KOPT-K1 (cell line): ENCODE results near the gene ZSWIM5.
"Not testable (repeated sequence)": the region's sequence is repeated elsewhere in the genome, so short reads cannot be mapped to it uniquely, and the experiment has no call there.

ENCODE experiments used
- H3K27ac ChIP-seq: fragments of 200-600 bp; sonication (generic); 2 replicates; pipeline ENCODE4 v1.5.1; 2016; ENCODE audit warnings: antibody characterized with exemption, mild to moderate bottlenecking, low read depth, low read length; ENCODE audit not compliant: poor library complexity, severe bottlenecking
- H3K36me3 ChIP-seq: fragments of 200-600 bp; sonication (generic); 2 replicates; pipeline ENCODE4 v1.5.1; 2017; ENCODE audit warnings: antibody characterized with exemption, mild to moderate bottlenecking, low read length, moderate library complexity; ENCODE audit not compliant: insufficient read depth
- H3K9me3 ChIP-seq: fragments of 200-600 bp; sonication (generic); 2 replicates; pipeline ENCODE4 v1.5.1; 2017; ENCODE audit warnings: antibody characterized with exemption, low read length, mild to moderate bottlenecking; ENCODE audit not compliant: insufficient read depth, poor library complexity, severe bottlenecking

ZSWIM5 gene

GRCh38 chr1:45101528-45101927, 104.9 kb downstream of the ZSWIM5 start:
- H3K27ac ChIP-seq, H3K36me3 ChIP-seq: not testable (repeated sequence)
- peaks cover 12% of the 10 kb centered on the region for H3K9me3 ChIP-seq

GRCh38 chr1:45097944-45098343, 108.5 kb downstream of the ZSWIM5 start:
- no peaks in the 10 kb centered on the region for H3K9me3 ChIP-seq
- H3K36me3 ChIP-seq, result no peaks in the 10 kb centered on the region
- H3K27ac ChIP-seq, result no peak overlapping the region

- no peak overlapping the region for H3K27ac ChIP-seq
- no peaks in the 10 kb centered on the region for H3K9me3 ChIP-seq
- H3K36me3 ChIP-seq, result no peaks in the 10 kb centered on the region
These were observed 109.3 kb downstream of the ZSWIM5 start for GRCh38 chr1:45097079-45097478.

- no peaks in the 10 kb centered on the region for H3K36me3 ChIP-seq
- H3K27ac ChIP-seq, result no peak overlapping the region
- H3K9me3 ChIP-seq, result no peaks in the 10 kb centered on the region
These were observed 111.0 kb downstream of the ZSWIM5 start for GRCh38 chr1:45095450-45095849.

- not testable (repeated sequence) for H3K27ac ChIP-seq, H3K36me3 ChIP-seq, H3K9me3 ChIP-seq
These were observed 112.0 kb downstream of the ZSWIM5 start for GRCh38 chr1:45094371-45094770.

- Histone ChIP-seq H3K36me3 (no peaks in the 10 kb centered on the region), H3K9me3 (no peaks in the 10 kb centered on the region), H3K27ac (no peak overlapping the region)
These were observed 113.1 kb downstream of the ZSWIM5 start for GRCh38 chr1:45093334-45093733.

GRCh38 chr1:45089711-45090110, 116.7 kb downstream of the ZSWIM5 start:
- no peaks in the 10 kb centered on the region for H3K36me3 ChIP-seq
- no peak overlapping the region for H3K27ac ChIP-seq
- no peaks in the 10 kb centered on the region for H3K9me3 ChIP-seq

GRCh38 chr1:45084562-45084961, 121.8 kb downstream of the ZSWIM5 start:
- no peaks in the 10 kb centered on the region for H3K36me3 ChIP-seq
- no peak overlapping the region for H3K27ac ChIP-seq
- peaks cover 7% of the 10 kb centered on the region for H3K9me3 ChIP-seq

- Histone ChIP-seq H3K27ac (no peak overlapping the region), H3K36me3 (no peaks in the 10 kb centered on the region), H3K9me3 (peaks cover 7% of the 10 kb centered on the region)
These were observed 126.9 kb downstream of the ZSWIM5 start for GRCh38 chr1:45079533-45079932.

- H3K27ac ChIP-seq, H3K36me3 ChIP-seq: not testable (repeated sequence)
These were observed 129.4 kb downstream of the ZSWIM5 start for GRCh38 chr1:45076959-45077358.

GRCh38 chr1:45071567-45071966, 134.8 kb downstream of the ZSWIM5 start:
- H3K27ac ChIP-seq, result no peak overlapping the region
- H3K36me3 ChIP-seq, result no peaks in the 10 kb centered on the region
- peaks cover 7% of the 10 kb centered on the region for H3K9me3 ChIP-seq

More at GRCh38 chr1:45076959-45077358, 129.4 kb downstream of the ZSWIM5 start:
- H3K9me3 ChIP-seq, result peaks cover 14% of the 10 kb centered on the region

- Histone ChIP-seq H3K9me3 (no peaks in the 10 kb centered on the region), H3K27ac (no peak overlapping the region), H3K36me3 (no peaks in the 10 kb centered on the region)
These were observed 138.6 kb downstream of the ZSWIM5 start for GRCh38 chr1:45067806-45068205.

GRCh38 chr1:45065083-45065482, 141.3 kb downstream of the ZSWIM5 start:
- Histone ChIP-seq H3K27ac (no peak overlapping the region), H3K9me3 (no peaks in the 10 kb centered on the region), H3K36me3 (no peaks in the 10 kb centered on the region)

GRCh38 chr1:45062463-45062862, 143.9 kb downstream of the ZSWIM5 start:
- H3K36me3 ChIP-seq, H3K27ac ChIP-seq, H3K9me3 ChIP-seq: not testable (repeated sequence)

GRCh38 chr1:45059829-45060228, 146.6 kb downstream of the ZSWIM5 start:
- Histone ChIP-seq H3K9me3 (no peaks in the 10 kb centered on the region), H3K36me3 (no peaks in the 10 kb centered on the region), H3K27ac (no peak overlapping the region)

- Histone ChIP-seq H3K9me3 (no peaks in the 10 kb centered on the region), H3K27ac (no peak overlapping the region), H3K36me3 (no peaks in the 10 kb centered on the region)
These were observed 148.9 kb downstream of the ZSWIM5 start for GRCh38 chr1:45057542-45057941.
